Posterior vena cava (tissue), 2 donors: ENCODE measurements around the gene ANKRD11. TPM values are rescaled to one million over a fixed set of nuclear protein-coding genes. Genes with fewer than 3 reads are reported as not detected.
"Not testable (repeated sequence)": the region's sequence is repeated elsewhere in the genome, so short reads cannot be mapped to it uniquely, and the experiment has no call there.

Source experiments
- DNase-seq: peaks from one replicate; pipeline ENCODE4 v3.0.0-alpha.2; 2020; ENCODE audit warnings: low spot score
- intact Hi-C, 2 donors: fragments of 100-400 bp; cut with DNase I; formaldehyde crosslinking; loops; one replicate each; pipeline versions ENCODE4 v1.14.1 to v1.14.2; 2022 to 2023
- total RNA-seq, 2 donors: library from RNA; stranded (reverse); fragmentation: NEBNext Ultra II Directional; extraction: Animal tissue kit (Norgen Biotek cat#: 25700); gene quantifications; one replicate each; pipeline ENCODE4 v1.2.1, GENCODE V29; 2021
- donor health status: DM: yes; HTN: yes; CAD: no.
- donor health status: DM: yes; HTN: yes; CAD: no.

The ANKRD11 gene
- total RNA-seq, 2 donors from 2014 or later: 95.0 to 110 TPM

DNA sequence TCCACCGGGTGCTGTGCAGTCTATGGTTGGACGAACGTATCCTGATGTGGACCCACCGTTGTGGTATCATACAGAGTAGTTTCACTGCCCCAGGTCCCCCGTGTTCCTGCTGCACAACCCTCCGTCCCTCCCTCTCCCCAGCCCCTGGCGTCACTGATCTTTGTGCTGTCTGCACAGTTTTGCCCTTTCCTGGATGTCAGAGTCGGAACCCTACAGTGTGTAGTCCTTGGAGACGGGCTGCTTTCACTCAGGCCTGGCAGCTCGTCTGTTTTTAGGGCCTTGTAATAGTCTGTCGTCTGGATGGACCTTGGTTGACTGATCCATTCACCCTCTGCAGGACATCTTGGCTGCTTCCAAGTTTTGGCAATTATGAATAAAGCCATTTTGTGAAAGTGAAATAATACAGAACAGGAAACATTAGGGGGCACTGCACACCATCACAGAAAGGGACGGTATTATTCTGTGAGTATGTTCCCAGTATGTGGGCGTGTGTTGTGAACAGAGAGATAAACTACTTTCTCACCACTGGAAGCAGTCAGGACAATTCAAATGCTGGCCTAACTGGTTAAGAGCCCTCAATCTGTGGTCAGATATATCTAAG lies 156.9 kb downstream of the ANKRD11 start:
- intact Hi-C loops: loop anchor here in 1 of 2 donors (10.0 kb wide), 1 partner anchor 311 kb away; no protein-coding TSS in a partner anchor
- peak; percentile 66 for DNase-seq

DNA sequence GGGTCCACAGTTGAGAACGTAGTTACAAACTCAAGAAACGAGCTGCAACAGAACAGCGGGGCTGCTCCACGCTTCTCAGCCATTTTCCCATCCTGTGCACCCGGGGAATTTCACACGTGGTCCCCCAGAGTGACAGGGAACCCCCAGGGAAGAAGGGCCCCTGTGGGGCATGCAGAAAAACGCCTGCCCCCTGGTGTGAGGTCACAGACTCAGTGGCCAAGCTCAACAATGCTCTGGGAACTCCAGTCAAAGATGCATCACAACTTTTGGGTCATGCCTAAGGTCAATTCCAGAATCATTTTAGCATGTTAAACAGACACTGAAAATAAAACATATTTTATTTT lies 157.5 kb downstream of the ANKRD11 start:
- peak; percentile 29 for DNase-seq
- intact Hi-C loops: loop anchor here in 1 of 2 donors (10.0 kb wide), 1 partner anchor 312 kb away; no protein-coding TSS in a partner anchor

DNA sequence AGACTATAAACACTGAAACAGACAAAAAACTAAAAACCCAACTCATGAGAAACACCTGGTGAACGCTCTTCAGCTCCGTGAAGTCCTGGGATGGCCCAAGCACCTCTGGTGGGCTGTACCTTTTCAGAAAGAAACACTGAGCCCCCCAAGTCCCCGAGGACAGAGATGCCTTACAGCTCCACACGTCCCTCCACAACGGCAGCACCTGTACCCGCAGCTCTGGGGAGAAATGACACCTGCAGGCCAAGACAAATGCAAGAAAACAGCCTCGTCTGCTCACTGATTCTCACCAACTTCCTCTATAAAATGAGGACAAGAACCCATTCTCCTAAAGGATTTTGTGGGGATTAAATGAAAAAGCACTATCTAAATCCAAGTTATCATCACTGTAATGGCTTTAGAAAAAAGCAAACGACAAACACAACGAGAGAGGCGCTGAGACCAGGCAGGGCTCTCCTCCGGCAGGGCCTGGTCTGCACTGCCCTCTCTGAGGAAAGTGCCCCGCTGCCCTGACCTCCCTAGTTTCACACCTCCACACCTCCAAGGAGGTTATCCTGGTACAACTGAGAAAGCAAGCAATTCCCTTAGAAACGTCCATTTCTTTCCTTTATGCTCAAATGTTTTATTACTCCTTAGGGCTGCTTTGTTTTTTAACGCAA lies 158.0 kb downstream of the ANKRD11 start:
- intact Hi-C loops: loop anchor here in 1 of 2 donors (10.0 kb wide), 1 partner anchor 312 kb away; no protein-coding TSS in a partner anchor
- DNase-seq: peak; percentile 45

DNA sequence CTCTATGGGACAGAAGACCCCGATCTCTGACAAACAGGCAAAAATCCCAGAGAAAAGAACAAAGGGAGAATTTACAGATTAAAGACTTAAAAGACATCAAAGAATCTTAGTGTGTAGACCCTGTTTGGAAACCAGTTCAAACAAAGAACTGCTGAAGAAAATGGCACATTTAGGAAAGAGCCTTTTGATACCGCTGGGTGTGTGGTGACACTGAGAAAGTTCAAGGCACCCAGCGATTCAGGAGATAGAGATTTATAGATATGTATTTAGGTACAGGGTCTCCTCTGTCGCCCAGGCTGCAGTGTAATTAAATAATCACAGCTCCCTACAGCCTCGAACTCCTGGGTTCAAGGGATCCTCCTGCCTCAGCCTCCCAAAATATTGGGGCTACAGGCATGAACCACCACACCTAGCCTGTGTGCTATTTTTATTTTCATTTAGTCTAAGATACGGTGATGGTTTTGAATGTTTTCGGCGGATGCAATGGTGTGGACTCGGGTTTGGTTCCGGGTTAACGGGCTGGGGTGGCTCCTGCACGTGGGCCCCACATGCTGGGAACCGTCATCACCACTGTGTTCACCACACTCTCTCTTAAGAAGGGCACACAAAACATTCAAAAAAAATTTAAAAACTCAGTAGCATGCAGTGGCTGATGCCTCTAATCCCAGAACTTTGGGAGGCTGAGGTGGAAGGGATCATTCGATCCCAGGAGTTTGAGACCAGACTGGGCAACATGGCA lies 158.8 kb downstream of the ANKRD11 start:
- intact Hi-C loops: loop anchor here in 1 of 2 donors (10.0 kb wide), 1 partner anchor 313 kb away; no protein-coding TSS in a partner anchor
- peak; percentile 17 for DNase-seq

DNA sequence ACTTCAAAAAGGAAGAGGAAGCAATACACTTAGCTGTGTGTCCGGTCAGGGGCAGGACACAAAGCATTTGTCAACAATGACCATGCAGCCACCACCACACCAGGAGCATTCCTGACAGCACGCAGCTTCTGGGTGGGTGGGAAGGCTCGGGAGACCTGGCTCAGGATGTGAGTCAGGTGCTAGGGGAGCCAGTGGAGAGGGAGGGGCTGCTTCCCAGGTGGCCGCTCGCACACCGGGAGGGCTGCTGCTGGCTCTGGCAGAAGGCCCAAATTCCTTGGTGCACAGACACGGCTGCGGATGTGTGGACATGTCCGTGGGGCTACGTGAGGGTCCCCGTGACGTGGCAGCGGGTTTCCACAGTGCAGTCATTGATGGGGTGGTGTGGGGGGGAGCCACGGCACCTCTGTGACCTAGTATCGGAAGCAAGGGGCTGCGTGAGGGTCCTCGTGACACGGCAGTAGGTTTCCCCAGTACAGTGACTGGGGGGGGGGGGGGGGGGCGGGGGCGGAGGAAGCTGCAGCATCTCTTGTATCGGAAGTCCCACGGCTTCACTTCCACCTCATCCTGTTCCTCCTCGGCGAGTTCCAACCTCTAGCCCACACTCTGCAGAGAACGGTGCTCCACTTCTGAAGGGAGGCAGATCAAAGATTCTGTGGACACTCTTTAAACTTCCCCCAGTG lies 160.0 kb downstream of the ANKRD11 start:
- intact Hi-C loops: loop anchor here in 1 of 2 donors (10.0 kb wide), 1 partner anchor 314 kb away; no protein-coding TSS in a partner anchor
- DNase-seq: peak; percentile 78

DNA sequence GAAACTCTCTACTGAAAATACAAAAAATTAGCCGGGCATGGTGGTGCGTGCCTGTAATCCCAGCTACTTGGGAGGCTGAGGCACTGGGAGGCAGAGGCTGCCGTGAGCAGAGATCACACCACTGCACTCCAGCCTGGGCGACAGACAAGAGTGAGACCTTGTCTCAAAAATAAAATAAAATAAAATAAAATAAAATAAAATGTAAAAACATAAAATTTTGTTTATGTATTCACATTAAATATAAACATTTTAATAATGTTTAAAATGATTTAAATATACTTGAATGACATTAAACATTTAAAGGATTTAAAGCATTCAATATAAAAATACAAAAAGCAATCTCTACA lies 160.6 kb downstream of the ANKRD11 start:
- intact Hi-C loops: loop anchor here in 1 of 2 donors (10.0 kb wide), 1 partner anchor 315 kb away; no protein-coding TSS in a partner anchor
- peak; percentile 14 for DNase-seq

DNA sequence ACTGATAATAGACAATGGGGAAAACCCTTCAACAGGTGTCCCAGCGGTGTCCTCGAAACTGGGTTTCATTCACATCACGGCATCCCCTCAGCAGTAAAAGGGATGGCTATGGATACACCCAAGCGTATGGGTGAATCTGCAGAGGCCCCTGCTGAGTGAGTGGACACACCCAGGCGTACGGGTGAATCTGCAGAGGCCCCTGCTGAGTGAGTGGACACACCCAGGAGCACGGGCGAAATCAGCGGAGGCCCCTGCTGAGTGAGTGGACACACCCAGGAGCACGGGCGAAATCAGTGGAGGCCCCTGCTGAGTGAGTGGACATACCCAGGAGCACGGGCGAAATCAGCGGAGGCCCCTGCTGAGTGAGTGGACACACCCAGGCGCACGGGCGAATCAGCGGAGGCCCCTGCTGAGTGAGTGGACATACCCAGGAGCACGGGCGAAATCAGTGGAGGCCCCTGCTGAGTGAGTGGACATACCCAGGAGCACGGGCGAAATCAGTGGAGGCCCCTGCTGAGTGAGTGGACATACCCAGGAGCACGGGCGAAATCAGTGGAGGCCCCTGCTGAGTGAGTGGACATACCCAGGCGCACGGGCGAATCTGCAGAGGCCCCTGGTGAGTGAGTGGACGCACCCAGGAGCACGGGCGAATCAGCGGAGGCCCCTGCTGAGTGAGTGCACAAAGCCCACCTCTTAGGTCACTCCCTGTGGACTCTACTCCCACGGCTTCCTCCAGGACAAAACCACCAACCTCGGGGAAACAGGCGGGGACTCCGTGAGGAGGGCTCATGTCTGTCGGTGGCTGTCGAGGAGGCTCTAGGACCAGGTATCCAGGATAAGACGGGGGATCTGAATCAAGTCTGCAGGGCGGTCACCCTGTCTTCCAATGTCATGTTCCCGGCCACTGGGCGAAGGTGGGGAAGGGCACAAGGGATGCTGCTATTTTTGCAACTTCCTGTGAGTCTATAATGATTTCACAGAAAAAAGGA lies 161.7 kb downstream of the ANKRD11 start:
- intact Hi-C loops: not testable (repeated sequence)
- peak; percentile 49 for DNase-seq

DNA sequence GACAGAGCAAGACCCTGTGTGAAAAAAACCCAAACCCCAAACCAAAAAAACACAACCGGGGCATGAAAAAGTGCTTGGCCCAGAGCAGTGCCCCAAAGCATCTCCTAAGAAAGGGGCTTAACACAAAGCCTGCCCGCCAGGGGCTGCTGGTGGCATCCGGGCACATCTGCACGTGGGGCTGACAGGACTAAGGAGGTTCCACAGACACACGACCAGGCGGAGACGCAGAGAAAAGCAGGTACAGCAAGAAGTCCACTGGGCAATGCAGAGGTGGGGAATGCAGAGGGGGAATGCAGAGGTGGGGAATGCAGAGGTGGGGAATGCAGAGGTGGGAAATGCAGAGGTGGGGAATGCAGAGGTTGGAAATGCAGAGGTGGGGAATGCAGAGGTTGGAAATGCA lies 163.6 kb downstream of the ANKRD11 start:
- intact Hi-C loops: no loop called here
- peak; percentile 60 for DNase-seq

DNA sequence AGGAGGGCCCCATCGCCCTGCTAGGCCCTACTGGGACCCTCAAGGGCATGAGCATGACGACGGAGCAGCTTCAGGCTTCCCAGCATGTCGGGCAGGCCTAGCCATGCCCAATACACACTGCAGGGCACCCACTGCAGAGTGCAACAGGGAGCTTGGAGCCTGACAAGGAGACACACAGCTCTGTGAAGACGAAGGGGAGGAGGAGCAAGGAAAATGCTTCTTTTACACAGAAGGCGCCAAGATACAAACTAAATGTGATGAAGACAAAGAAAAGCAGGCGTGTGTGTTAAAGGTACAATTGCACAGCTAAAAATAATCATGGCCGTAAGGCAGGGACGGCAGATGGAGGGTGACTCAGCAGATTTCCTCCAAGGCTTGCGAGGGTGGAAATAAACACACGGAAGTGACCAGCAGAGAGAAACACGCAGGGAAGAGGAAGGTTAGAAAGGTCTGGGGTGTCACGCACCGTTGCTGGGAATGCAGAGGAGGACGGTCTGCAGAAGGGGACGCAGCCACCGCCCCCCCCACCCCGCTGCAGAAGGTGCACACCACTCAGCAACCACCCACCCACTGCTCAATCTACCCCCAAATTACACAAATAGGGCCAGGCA lies 164.4 kb downstream of the ANKRD11 start:
- intact Hi-C loops: no loop called here
- peak; percentile 84 for DNase-seq

DNA sequence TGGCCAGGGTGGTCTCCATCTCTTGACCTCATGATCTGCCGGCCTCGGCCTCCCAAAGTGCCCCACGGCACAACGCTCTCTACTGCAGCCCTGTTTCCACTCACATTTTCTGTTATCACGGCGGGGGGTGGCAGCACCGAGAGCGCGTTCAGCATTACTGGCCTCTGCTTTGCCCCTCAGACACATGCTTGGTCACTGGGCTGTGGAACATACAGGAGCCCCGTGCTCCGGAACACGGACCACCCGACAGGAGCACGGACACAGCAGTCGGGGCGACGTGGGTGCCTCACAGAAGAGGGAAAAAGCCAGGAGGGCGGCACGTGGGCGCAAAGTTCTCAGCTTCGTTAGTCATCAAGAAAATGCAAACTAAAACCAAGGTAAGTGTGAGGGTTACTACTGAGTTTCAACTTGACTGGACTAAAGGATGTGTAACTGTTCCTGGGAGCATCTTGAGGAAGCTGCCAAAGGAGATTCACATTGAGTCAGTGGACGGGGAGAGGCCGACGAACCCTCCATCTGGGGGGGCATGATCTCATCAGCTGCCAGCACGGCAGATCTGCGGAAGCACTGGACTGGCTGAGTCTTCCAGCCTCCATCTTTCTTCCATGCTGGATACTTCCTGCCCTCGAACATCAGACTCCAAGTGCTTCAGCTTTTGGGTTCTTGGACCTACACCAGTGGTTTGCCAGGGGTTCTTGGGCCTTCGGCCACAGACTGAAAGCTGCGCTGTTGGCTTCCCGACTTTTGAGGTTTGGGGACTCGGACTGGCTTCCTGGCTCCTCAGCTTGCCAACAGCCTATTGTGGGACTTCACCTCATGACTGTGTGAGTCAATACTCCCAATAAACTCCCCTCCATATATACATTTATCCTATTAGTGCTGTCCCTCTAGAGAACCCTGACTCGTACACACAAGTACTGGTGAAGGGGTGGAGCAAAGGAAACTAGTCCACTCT lies 166.0 kb downstream of the ANKRD11 start:
- peak; percentile 71 for DNase-seq
- intact Hi-C loops: loop anchor here in 1 of 2 donors (5.0 kb wide), 1 partner anchor 178 kb away; no protein-coding TSS in a partner anchor

DNA sequence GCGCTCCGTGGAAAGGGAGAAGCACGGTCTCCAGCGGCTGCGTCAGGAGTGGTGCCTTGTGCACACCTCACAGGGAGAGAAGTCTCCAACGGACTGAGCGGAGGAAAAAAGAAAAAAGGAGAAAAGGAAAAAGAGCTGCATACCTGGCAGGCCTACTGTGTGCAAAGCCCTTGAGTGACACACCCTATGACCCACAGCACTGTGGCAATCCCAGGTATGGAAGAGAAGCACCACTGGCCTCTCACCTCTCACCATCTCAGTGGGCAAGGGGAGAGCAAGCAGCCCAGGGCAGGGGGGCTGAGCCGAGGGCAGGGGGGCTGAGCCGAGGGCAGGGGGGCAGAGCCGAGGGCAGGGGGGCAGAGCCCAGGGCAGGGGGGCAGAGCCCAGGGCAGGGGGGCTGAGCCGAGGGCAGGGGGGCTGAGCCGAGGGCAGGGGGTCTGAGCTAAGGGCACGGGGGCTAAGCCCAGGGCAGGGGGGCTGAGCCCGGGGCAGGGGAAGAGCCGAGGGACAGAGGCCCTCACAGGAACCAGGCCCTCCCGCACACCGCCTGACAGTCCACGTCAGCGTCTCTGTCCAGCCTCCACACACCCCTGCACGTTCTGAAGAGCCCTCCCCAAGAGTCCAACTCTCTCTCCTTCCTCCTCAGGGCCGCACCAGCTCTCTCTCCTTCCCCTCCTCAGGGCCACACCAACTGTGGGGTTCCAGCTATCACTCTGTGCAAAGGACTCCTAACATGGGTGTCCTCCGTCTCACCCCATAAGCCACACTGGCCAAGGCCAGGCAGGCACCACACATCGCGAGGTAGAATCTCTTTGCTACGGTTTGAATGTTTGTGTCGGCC lies 167.0 kb downstream of the ANKRD11 start:
- DNase-seq: no peak

DNA sequence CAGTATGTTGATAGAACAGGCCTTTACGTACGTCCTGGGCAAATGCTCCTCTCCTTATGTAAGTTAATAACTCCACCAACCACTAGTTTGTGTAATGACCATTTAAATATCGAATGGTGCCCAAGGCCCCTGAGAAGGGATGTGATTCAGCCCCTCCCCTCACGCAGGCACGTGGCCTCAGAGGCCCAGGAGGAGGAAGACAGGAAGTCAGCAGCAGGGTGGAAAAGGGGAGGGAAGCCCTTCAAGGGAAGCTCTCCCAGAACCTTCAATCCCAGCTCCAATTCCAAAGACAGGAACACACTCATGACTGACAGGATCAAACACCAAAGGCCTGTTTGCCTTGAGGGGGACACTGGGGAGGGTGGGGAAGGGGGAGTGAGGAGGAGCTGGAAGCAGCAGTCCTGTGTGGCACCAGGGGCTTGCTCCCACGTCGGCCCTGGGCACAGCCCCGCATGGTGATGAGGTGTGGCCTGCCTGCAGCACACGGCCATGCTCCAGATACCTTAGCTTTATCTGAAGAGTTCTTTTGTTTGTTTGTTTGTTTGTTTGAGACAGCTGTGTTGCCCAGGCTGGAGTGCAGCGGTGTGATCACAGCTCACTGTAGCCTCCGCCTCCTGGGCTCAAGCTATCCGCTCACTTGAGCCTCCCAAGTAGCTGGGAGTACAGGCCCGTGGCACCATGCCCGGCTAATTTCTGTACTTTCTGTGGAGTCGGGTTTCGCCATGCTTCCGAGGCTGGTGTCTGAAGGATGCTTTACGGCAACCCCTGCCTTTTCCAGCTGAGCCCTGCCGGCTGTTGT lies 167.8 kb downstream of the ANKRD11 start:
- intact Hi-C loops: loop anchor here in 1 of 2 donors (5.0 kb wide), 1 partner anchor 180 kb away; no protein-coding TSS in a partner anchor
- DNase-seq: no peak

More for the DNA sequence above, 167.0 kb downstream of the ANKRD11 start:
- intact Hi-C loops: loop anchor here in 1 of 2 donors (5.0 kb wide), 1 partner anchor 179 kb away; no protein-coding TSS in a partner anchor

DNA sequence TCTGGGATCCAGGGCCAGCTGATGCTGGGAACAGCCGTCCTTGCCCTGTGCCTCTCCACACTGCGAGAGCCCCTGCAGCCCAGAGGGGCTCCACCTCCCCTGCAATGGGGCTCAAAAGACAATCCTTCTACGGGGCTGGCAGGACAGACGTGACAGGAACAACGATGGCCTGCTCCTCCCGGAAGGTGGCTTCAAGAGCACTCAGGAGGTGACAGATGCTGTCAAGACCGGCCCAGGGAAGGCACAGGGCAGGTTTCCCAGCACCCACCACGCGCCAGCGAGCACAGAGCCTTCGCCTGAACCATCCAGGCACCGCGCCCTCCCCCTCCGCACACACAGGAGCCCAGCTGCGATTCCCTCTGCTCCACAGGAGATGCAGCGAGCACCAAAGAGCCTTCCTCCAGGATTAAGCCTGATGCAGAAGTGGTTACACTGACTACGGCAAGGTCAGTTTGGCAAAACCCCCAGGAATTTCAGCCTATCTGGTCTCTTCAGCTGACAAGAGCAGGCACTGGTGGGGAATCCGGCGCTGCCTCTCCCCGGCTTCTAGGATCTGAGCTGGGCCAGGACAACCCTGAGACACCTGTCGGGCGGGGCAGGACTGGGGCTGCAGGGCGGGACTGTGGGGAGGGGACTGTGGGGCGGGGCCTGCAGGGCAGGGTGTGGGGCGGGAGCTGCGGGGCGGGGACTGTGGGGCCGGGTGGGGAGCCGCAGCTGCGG lies 169.4 kb downstream of the ANKRD11 start:
- DNase-seq: no peak
- intact Hi-C loops: loop anchor here in 1 of 2 donors (5.0 kb wide), 1 partner anchor 181 kb away; no protein-coding TSS in a partner anchor
